Measurements from ENCODE around the gene SKOR1. TPM values are rescaled to one million over a fixed set of nuclear protein-coding genes. Genes with fewer than 3 reads are reported as not detected.

The SKOR1 gene
- total and polyA plus RNA-seq, 2 of the 13 experiments (the other 11 are each of a cell fraction or from before 2014, with no cell fraction given): 0.09 to 0.11 TPM

GRCh38 chr15:67838789-67839332, 13.6 kb downstream of the SKOR1 start (continued):
- no peak for TF ChIP-seq STAT6 (CRISPR knock-in tag; IDR thresholded peaks at IDR 0.05; ENCODE audit: borderline replicate concordance)
- TF ChIP-seq HDAC1 (CRISPR knock-in tag; IDR thresholded peaks at IDR 0.05): peak; percentile 71
- 0 out of 2 replicates have a peak, but pooled peaks have one; percentile 19 for TF ChIP-seq YEATS2 (CRISPR knock-in tag; IDR thresholded peaks at IDR 0.05; ENCODE audit: borderline replicate concordance)
- TF ChIP-seq ZBTB38 (CRISPR knock-in tag; IDR thresholded peaks at IDR 0.05): peak; percentile 70; the same call in 1 of the 2 replicates
- peak; percentile 24; the same call in 1 of the 2 replicates for TF ChIP-seq TARDBP (CRISPR knock-in tag; IDR thresholded peaks at IDR 0.05)
- no peak for TF ChIP-seq TSC22D2 (CRISPR knock-in tag; IDR thresholded peaks at IDR 0.05; ENCODE audit: borderline replicate concordance)
- TF ChIP-seq AFF4 (CRISPR knock-in tag; IDR thresholded peaks at IDR 0.05): no peak
- no peak for TF ChIP-seq ZNF432 (CRISPR knock-in tag; IDR thresholded peaks at IDR 0.05; ENCODE audit: borderline replicate concordance)
- no peak for TF ChIP-seq PHF5A (CRISPR knock-in tag; IDR thresholded peaks at IDR 0.05; ENCODE audit: low read depth, unreplicated experiment)
- peak; percentile 84 for TF ChIP-seq RNF2 (conservative IDR thresholded peaks at IDR 0.05; ENCODE audit: low read depth)
- TF ChIP-seq TFDP2 (CRISPR knock-in tag; IDR thresholded peaks at IDR 0.05): peak; percentile 76
- no peak for TF ChIP-seq ZNF724P (CRISPR knock-in tag; IDR thresholded peaks at IDR 0.05; ENCODE audit: borderline replicate concordance)
- peak; percentile 94 for TF ChIP-seq HNRNPLL (IDR thresholded peaks at IDR 0.05; ENCODE audit: low read depth, low read length, poor library complexity, severe bottlenecking)
- 0 out of 2 replicates have a peak, but pooled peaks have one; percentile 50 for TF ChIP-seq ZFP82 (CRISPR knock-in tag; IDR thresholded peaks at IDR 0.05; ENCODE audit: borderline replicate concordance)
- TF ChIP-seq UBTF (CRISPR knock-in tag; IDR thresholded peaks at IDR 0.05): peak; percentile 93
- TF ChIP-seq SIX1 (CRISPR knock-in tag; IDR thresholded peaks at IDR 0.05; ENCODE audit: borderline replicate concordance): 0 out of 2 replicates have a peak, but pooled peaks have one; percentile 40
- TF ChIP-seq MLX (CRISPR knock-in tag; IDR thresholded peaks at IDR 0.05): 0 out of 2 replicates have a peak, but pooled peaks have one; percentile 25
- TF ChIP-seq ARNT2 (CRISPR knock-in tag; IDR thresholded peaks at IDR 0.05; ENCODE audit: low read depth): peak; percentile 49; the same call in 1 of the 2 replicates

All from HepG2 (cell line).